Measurements from ENCODE around the gene ZNF678. TPM values are rescaled to one million over a fixed set of nuclear protein-coding genes. Genes with fewer than 3 reads are reported as not detected.

Gene ZNF678
- total and polyA plus RNA-seq, 9 of the 15 experiments (the other 6 are each of a cell fraction or from before 2014, with no cell fraction given), result 3.0 to 16.8 (median 8.0) TPM

DNA sequence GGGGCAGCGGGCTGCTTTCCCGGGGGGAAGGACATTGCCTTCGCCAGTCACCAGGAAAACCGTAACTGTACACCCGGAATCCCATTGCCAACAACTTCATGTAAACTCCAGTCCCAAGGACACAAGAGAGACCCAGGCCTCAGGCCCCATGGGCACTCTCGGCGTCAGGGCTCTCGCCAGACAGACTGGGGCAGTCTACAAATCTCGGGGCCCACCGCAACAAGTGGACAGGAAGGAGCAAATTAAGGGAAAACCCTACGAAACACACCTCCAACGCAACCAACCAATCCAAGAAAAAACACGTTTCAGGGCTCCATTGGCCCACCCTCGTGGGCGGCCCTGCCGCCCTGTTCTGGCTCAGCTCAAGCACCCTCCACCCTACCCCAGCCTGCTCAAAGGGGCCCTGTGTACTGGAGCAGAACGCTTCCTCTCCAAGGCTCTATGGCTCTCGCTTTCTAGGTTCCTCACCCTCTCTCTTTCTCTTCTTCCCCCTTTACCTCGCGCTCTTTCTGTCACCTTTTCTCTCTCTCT is 4.6 kb upstream of the ZNF678 start:
- BruUV-seq (replicated peaks), result no TSS peak
- DNase-seq (ENCODE audit: extremely low read depth in 1 of 4, low spot score in 3 of 4) (no peak), ATAC-seq (no peak), FAIRE-seq (no peak)
- Histone ChIP-seq H3K9me3 (replicated peaks; ENCODE audit: control insufficient read depth, insufficient read depth, low read depth, low read length) (peaks cover 18% of the 10 kb centered on the region), H3K79me2 (ENCODE audit: control insufficient read depth, insufficient read depth, low read length) (peaks cover under 1% of the 10 kb centered on the region; the same call in 1 of the 3 replicates), H3K4me2 (ENCODE audit: insufficient read depth, low read length) (no peak overlapping the region), H2AFZ (ENCODE audit: low read depth, low read length) (peak overlapping the region; percentile 56; the same call in 1 of the 2 replicates), H3K36me3 (ENCODE audit: control insufficient read depth, insufficient read depth, low read length) (no peaks in the 10 kb centered on the region), H3K27ac (ENCODE audit: extremely low read depth, low read depth, low read length) (no peak overlapping the region), H3K9me1 (ENCODE audit: control insufficient read depth, insufficient read depth, low read length) (no peaks in the 10 kb centered on the region), H3K4me3 (no peak overlapping the region), H3K27me3 (ENCODE audit: control insufficient read depth in 2 of 2, insufficient read depth in 2 of 2, low read length in 2 of 2) (peaks cover 0 to 5% of the 10 kb centered on the region in 2 experiments; a peak in 1 of 5 replicates), H4K20me1 (replicated peaks; ENCODE audit: control insufficient read depth, insufficient read depth, low read length) (no peaks in the 10 kb centered on the region), H3K4me1 (replicated peaks in 1 of 2; ENCODE audit: control insufficient read depth in 2 of 2, insufficient read depth in 2 of 2, low read length in 2 of 2) (peaks cover 0 to 22% of the 10 kb centered on the region in 2 experiments; a peak in 3 of 5 replicates), H3K9ac (ENCODE audit: insufficient read depth in 1 of 2, low read depth in 2 of 2, low read length in 2 of 2) (no peak overlapping the region)
- POLR2A ChIA-PET, result interaction anchor here (0.5 kb wide), 1 partner anchor 134 kb away, joined by 3 read pairs; no protein-coding TSS in a partner anchor
- CTCF ChIA-PET (ENCODE audit: low intra/inter-chr PET ratio), result no interaction called here
- 25% methylated on average over 17 of the region's 20 CpGs for WGBS (ENCODE audit: insufficient coverage, low coverage, missing lambda C conversion rate)
- intact Hi-C loops (cut with micrococcal nuclease), result no loop called here
- in situ Hi-C loops (cut with MboI), result no loop called here
- TF ChIP-seq MCM3 (IDR thresholded peaks at IDR 0.05), result peak; percentile 10; the same call in 1 of the 2 replicates
- TF ChIP-seq RBM34 (IDR thresholded peaks at IDR 0.05; ENCODE audit: borderline replicate concordance, insufficient read depth, low read length), result no peak
- TF ChIP-seq MCM7 (IDR thresholded peaks at IDR 0.05), result 0 out of 4 replicates have a peak, but pooled peaks of 1 of the 2 experiments have one; percentile 77
- no peak for TF ChIP-seq MTA2 (IDR thresholded peaks at IDR 0.05; ENCODE audit: low read depth)

DNA sequence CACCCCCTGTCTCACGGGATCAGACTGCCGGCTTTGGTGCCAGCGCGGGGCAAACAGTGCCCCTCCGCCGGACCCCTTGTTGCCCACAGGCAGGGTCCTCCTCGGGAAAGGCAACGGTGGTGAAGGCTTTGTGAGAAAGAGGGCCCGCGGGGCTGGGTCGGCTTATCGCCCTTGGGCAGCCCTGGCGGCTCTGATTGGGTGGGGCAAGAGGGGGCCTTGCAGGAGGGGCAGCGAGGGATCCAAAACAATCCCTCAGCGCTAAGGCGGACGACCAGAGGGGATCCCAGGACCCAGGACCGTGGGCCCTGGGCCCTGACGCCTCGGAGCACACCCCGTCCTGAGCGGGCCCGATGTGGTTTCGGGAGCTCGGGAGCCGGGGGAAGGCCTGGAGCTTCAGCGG is 3.9 kb upstream of the ZNF678 start:
- Histone ChIP-seq H3K4me1 (replicated peaks in 1 of 2; ENCODE audit: control insufficient read depth in 2 of 2, insufficient read depth in 2 of 2, low read length in 2 of 2) (peaks cover 4 to 23% of the 10 kb centered on the region in 2 experiments; a peak in 4 of 5 replicates), H3K36me3 (ENCODE audit: control insufficient read depth, insufficient read depth, low read length) (no peaks in the 10 kb centered on the region), H3K9me3 (replicated peaks; ENCODE audit: control insufficient read depth, insufficient read depth, low read depth, low read length) (peaks cover 18% of the 10 kb centered on the region), H3K27me3 (ENCODE audit: control insufficient read depth in 2 of 2, insufficient read depth in 2 of 2, low read length in 2 of 2) (peaks cover 0 to 5% of the 10 kb centered on the region in 2 experiments; a peak in 1 of 5 replicates), H3K9ac (ENCODE audit: insufficient read depth in 1 of 2, low read depth in 2 of 2, low read length in 2 of 2) (no peak overlapping the region), H3K4me2 (ENCODE audit: insufficient read depth, low read length) (0 out of 2 replicates have a peak overlapping the region, but pooled peaks have one; percentile 2), H2AFZ (ENCODE audit: low read depth, low read length) (peak overlapping the region; percentile 44; the same call in 1 of the 2 replicates), H3K27ac (ENCODE audit: extremely low read depth, low read depth, low read length) (no peak overlapping the region), H3K9me1 (ENCODE audit: control insufficient read depth, insufficient read depth, low read length) (no peaks in the 10 kb centered on the region), H4K20me1 (replicated peaks; ENCODE audit: control insufficient read depth, insufficient read depth, low read length) (no peaks in the 10 kb centered on the region), H3K79me2 (ENCODE audit: control insufficient read depth, insufficient read depth, low read length) (peaks cover 7% of the 10 kb centered on the region), H3K4me3 (no peak overlapping the region)
- POLR2A ChIA-PET, result interaction anchor here (0.5 to 1.4 kb wide), 2 partner anchors 10 to 133 kb away, joined by 3 to 4 read pairs; no protein-coding TSS in a partner anchor
- ATAC-seq (no peak), DNase-seq (ENCODE audit: extremely low read depth in 1 of 4, low spot score in 3 of 4) (no peak), FAIRE-seq (no peak)
- intact Hi-C loops (cut with micrococcal nuclease) (no loop called here), in situ Hi-C loops (cut with MboI) (no loop called here)
- WGBS (ENCODE audit: insufficient coverage, low coverage, missing lambda C conversion rate), result 29% methylated on average over 27 of the region's 27 CpGs
- CTCF ChIA-PET (ENCODE audit: low intra/inter-chr PET ratio), result no interaction called here
- no TSS peak for BruUV-seq (replicated peaks)
- TF ChIP-seq TBP (optimal IDR thresholded peaks at IDR 0.05; ENCODE audit: low read depth, low read length) (no peak), MTA1 (IDR thresholded peaks at IDR 0.05; ENCODE audit: borderline replicate concordance) (no peak), CBX2 (IDR thresholded peaks at IDR 0.05; ENCODE audit: insufficient read depth, low read length, poor library complexity, severe bottlenecking) (no peak), BRD4 (IDR thresholded peaks at IDR 0.05) (no peak), RBM22 (IDR thresholded peaks at IDR 0.05; ENCODE audit: low read depth, low read length, poor library complexity, severe bottlenecking) (no peak), RB1 (IDR thresholded peaks at IDR 0.05; ENCODE audit: low read depth) (no peak), NFYB (IDR thresholded peaks at IDR 0.05; ENCODE audit: extremely low read depth, insufficient read length) (no peak), TCF3 (CRISPR knock-in tag; IDR thresholded peaks at IDR 0.05) (no peak), ELF1 (tag; IDR thresholded peaks at IDR 0.05) (no peak), HNRNPUL1 (IDR thresholded peaks at IDR 0.05; ENCODE audit: low read length) (no peak), SIX5 (IDR thresholded peaks at IDR 0.05; ENCODE audit: borderline replicate concordance in 1 of 2, insufficient read depth in 1 of 2, low read depth in 1 of 2, low read length in 2 of 2) (no peak)
- TF ChIP-seq, protein P1, sequence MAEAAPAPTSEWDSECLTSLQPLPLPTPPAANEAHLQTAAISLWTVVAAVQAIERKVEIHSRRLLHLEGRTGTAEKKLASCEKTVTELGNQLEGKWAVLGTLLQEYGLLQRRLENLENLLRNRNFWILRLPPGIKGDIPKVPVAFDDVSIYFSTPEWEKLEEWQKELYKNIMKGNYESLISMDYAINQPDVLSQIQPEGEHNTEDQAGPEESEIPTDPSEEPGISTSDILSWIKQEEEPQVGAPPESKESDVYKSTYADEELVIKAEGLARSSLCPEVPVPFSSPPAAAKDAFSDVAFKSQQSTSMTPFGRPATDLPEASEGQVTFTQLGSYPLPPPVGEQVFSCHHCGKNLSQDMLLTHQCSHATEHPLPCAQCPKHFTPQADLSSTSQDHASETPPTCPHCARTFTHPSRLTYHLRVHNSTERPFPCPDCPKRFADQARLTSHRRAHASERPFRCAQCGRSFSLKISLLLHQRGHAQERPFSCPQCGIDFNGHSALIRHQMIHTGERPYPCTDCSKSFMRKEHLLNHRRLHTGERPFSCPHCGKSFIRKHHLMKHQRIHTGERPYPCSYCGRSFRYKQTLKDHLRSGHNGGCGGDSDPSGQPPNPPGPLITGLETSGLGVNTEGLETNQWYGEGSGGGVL (CRISPR knock-in tag; IDR thresholded peaks at IDR 0.05), result no peak

Measured in K562 (cell line).